ENCODE data around the gene OR5P2.

GRCh38 chr11:7749456-7749855 is 47.3 kb downstream of the OR5P2 start:
- TF ChIP-seq CTCF (IDR thresholded peaks at IDR 0.05): no peak
- TF ChIP-seq REST (IDR thresholded peaks at IDR 0.05; ENCODE audit: insufficient read depth in 1 of 2, low read depth in 2 of 2, low read length in 1 of 2): no peak

Data from Panc1 (cell line).